SK-N-SH (cell line): ENCODE results near the gene ATP2B2. TPM values are rescaled to one million over a fixed set of nuclear protein-coding genes. Genes with fewer than 3 reads are reported as not detected.

Source experiments
- CTCF ChIA-PET: fragments of 300-600, 350-600 bp; formaldehyde crosslinking; extraction: SDS; loops from one replicate; lab custom pipeline; 2021; lab: Yijun Ruan, JAX
- POLR2A ChIA-PET: fragments of 350-600 bp; sonication (Branson Sonifier 250); formaldehyde crosslinking; extraction: SDS; loops from one replicate; lab custom pipeline; 2020; ENCODE audit warnings: antibody characterized with exemption, inconsistent platforms; lab: Yijun Ruan, JAX
- DNase-seq: peaks from one replicate; pipeline ENCODE4 v3.0.0; 2012
- H2AFZ ChIP-seq: fragments of 200-600 bp; sonication (generic); 2 replicates; pipeline ENCODE4 v1.8.1; 2016; ENCODE audit warnings: antibody characterized with exemption, mild to moderate bottlenecking, low read depth
- H3F3A ChIP-seq: fragments of 200-600 bp; sonication (generic); replicated peaks from 2 replicates; pipeline ENCODE3; 2016; ENCODE audit warnings: antibody characterized with exemption, mild to moderate bottlenecking; ENCODE audit not compliant: insufficient read depth
- H3K27ac ChIP-seq, 2 experiments: fragments of 200-500 bp in 1 of 2; fragments of 200-600 bp in 1 of 2; sonication (Bioruptor generic) in 1 of 2; sonication (generic), shearing (Covaris generic) in 1 of 2; 2 replicates each; pipeline versions ENCODE4 v1.5.1 to v1.6.1; 2014 to 2016; ENCODE audit warnings: low read depth in 2 of 2, inconsistent platforms in 1 of 2, low read length in 1 of 2, mild to moderate bottlenecking in 1 of 2, mixed read lengths in 1 of 2
- H3K27me3 ChIP-seq: fragments of 200-600 bp; sonication (generic), shearing (Covaris generic); 2 replicates; pipeline ENCODE4 v1.6.1; 2016; ENCODE audit warnings: mixed run types; ENCODE audit not compliant: insufficient read depth
- H3K36me3 ChIP-seq, 2 experiments: fragments of 200-500 bp in 1 of 2; fragments of 200-600 bp in 1 of 2; sonication (Bioruptor generic) in 1 of 2; sonication (generic) in 1 of 2; replicated peaks in 1 of 2; 2 replicates each; pipeline versions ENCODE3 to v1.5.1; 2014 to 2016; ENCODE audit warnings: low read length in 1 of 2, mild to moderate bottlenecking in 1 of 2; ENCODE audit not compliant: insufficient read depth in 2 of 2, control insufficient read depth in 1 of 2
- H3K4me1 ChIP-seq, 2 experiments: fragments of 200-500 bp in 1 of 2; fragments of 200-600 bp in 1 of 2; sonication (Bioruptor generic) in 1 of 2; sonication (generic), shearing (Covaris generic) in 1 of 2; 2 replicates each; pipeline versions ENCODE4 v1.5.1 to v1.6.1; 2014 to 2016; ENCODE audit warnings: low read depth in 1 of 2, low read length in 1 of 2, mixed run types in 1 of 2; ENCODE audit not compliant: insufficient read depth in 2 of 2, control insufficient read depth in 1 of 2
- H3K4me2 ChIP-seq: fragments of 200-600 bp; sonication (generic), shearing (Covaris generic); 2 replicates; pipeline ENCODE4 v1.6.1; 2017; ENCODE audit warnings: mixed run types
- H3K4me3 ChIP-seq, 2 experiments: fragments of 200-500 bp in 1 of 2; fragments of 200-600 bp in 1 of 2; sonication (Bioruptor generic) in 1 of 2; sonication (generic), shearing (Covaris generic) in 1 of 2; 2 replicates each; pipeline versions ENCODE4 v1.5.1 to v1.8.1; 2014 to 2016; ENCODE audit warnings: low read depth in 2 of 2, inconsistent platforms in 1 of 2, low read length in 1 of 2, mild to moderate bottlenecking in 1 of 2, mixed read lengths in 1 of 2, moderate library complexity in 1 of 2
- H3K79me2 ChIP-seq: fragments of 200-600 bp; sonication (generic); 2 replicates; pipeline ENCODE4 v1.8.1; 2017; ENCODE audit warnings: mild to moderate bottlenecking; ENCODE audit not compliant: insufficient read depth
- H3K9ac ChIP-seq: fragments of 200-600 bp; sonication (generic); 2 replicates; pipeline ENCODE4 v1.6.1; 2017; ENCODE audit warnings: mixed run types
- H3K9me2 ChIP-seq: fragments of 200-600 bp; sonication (generic); 2 replicates; pipeline ENCODE4 v1.6.1; 2017; ENCODE audit warnings: mixed run types
- H3K9me3 ChIP-seq: fragments of 200-600 bp; sonication (generic); 2 replicates; pipeline ENCODE4 v1.6.1; 2017; ENCODE audit warnings: mixed run types, mild to moderate bottlenecking, moderate library complexity
- H4K20me1 ChIP-seq: fragments of 200-600 bp; sonication (generic); 2 replicates; pipeline ENCODE4 v1.6.1; 2017; ENCODE audit warnings: mild to moderate bottlenecking, mixed run types; ENCODE audit not compliant: insufficient read depth
- CHD2 ChIP-seq: fragments of 150-350 bp; IDR thresholded peaks from 2 replicates; pipeline ENCODE4 v1.6.1; 2018; ENCODE audit warnings: low read length; ENCODE audit not compliant: partially characterized antibody
- CTCF ChIP-seq: fragments of 200-600 bp; sonication (generic); IDR thresholded peaks from 2 replicates; pipeline ENCODE4 v1.6.1; 2017; ENCODE audit warnings: antibody characterized with exemption, mild to moderate bottlenecking, moderate library complexity
- FOXJ3 ChIP-seq: sonication (generic); formaldehyde crosslinking; IDR thresholded peaks from 2 replicates; pipeline ENCODE4 v1.5.1; 2020; ENCODE audit warnings: mild to moderate bottlenecking, missing genetic modification reagents
- FOXM1 ChIP-seq: IDR thresholded peaks from 2 replicates; pipeline ENCODE4 v1.4.0; 2012; ENCODE audit warnings: low read depth, mild to moderate bottlenecking
- NFIC ChIP-seq: IDR thresholded peaks from 2 replicates; pipeline ENCODE4 v1.4.0; 2012; ENCODE audit warnings: borderline replicate concordance
- RAD21 ChIP-seq: IDR thresholded peaks from 2 replicates; pipeline ENCODE4 v1.6.1; 2012; ENCODE audit warnings: mild to moderate bottlenecking, low read length
- RFX5 ChIP-seq: IDR thresholded peaks from 2 replicates; pipeline ENCODE4 v1.6.1; 2012; ENCODE audit warnings: mild to moderate bottlenecking, improper control_type of control experiment, low read length
- SMC3 ChIP-seq: IDR thresholded peaks from 2 replicates; pipeline ENCODE4 v1.6.1; 2012; ENCODE audit warnings: low read depth, low read length, improper control_type of control experiment
- TAF1 ChIP-seq: IDR thresholded peaks from 2 replicates; pipeline ENCODE4 v1.6.1; 2012; ENCODE audit warnings: low read depth, mild to moderate bottlenecking, low read length, moderate library complexity, borderline replicate concordance
- YY1 ChIP-seq: IDR thresholded peaks from 2 replicates; pipeline ENCODE4 v1.4.0; 2012; ENCODE audit warnings: low read depth, mild to moderate bottlenecking
- WGBS: methylation state at CpG from one replicate; pipeline ENCODE4 v1.1.6; 2017; ENCODE audit warnings: low lambda C conversion rate; 5-methylcytosine and 5-hydroxymethylcytosine counted together
- polyA plus RNA-seq, 3 experiments: library from polyadenylated mRNA; depleted of rRNA; stranded (reverse); fragments of >200 nt; gene quantifications; 2 replicates each; pipeline ENCODE4 v1.2.3, GENCODE V29; 2012
- TF ChIP-seq, protein P1 (sequence below): IDR thresholded peaks from 2 replicates; pipeline ENCODE4 v1.6.1; 2012; ENCODE audit warnings: mild to moderate bottlenecking, low read depth, low read length, moderate library complexity
- TF ChIP-seq, protein P2 (sequence below): fragments of 150-350 bp; IDR thresholded peaks from 2 replicates; pipeline ENCODE4 v1.6.1; 2017; ENCODE audit warnings: antibody characterized with exemption, low read length, low read depth, borderline replicate concordance

The ATP2B2 gene
- polyA plus RNA-seq, 1 of the 3 experiments (the other 2 are of a cell fraction): 0.15 TPM

GRCh38 chr3:10393514-10393913 is 111.9 kb downstream of the ATP2B2 start:
- no peaks in the 10 kb centered on the region for H3K36me3 ChIP-seq
- TF ChIP-seq TAF1 (no peak), RAD21 (no peak), CHD2 (no peak), FOXM1 (no peak), SMC3 (no peak), YY1 (no peak), RFX5 (no peak), CTCF (no peak), NFIC (no peak), FOXJ3 (CRISPR knock-in tag) (no peak)
- TF ChIP-seq, protein P1, sequence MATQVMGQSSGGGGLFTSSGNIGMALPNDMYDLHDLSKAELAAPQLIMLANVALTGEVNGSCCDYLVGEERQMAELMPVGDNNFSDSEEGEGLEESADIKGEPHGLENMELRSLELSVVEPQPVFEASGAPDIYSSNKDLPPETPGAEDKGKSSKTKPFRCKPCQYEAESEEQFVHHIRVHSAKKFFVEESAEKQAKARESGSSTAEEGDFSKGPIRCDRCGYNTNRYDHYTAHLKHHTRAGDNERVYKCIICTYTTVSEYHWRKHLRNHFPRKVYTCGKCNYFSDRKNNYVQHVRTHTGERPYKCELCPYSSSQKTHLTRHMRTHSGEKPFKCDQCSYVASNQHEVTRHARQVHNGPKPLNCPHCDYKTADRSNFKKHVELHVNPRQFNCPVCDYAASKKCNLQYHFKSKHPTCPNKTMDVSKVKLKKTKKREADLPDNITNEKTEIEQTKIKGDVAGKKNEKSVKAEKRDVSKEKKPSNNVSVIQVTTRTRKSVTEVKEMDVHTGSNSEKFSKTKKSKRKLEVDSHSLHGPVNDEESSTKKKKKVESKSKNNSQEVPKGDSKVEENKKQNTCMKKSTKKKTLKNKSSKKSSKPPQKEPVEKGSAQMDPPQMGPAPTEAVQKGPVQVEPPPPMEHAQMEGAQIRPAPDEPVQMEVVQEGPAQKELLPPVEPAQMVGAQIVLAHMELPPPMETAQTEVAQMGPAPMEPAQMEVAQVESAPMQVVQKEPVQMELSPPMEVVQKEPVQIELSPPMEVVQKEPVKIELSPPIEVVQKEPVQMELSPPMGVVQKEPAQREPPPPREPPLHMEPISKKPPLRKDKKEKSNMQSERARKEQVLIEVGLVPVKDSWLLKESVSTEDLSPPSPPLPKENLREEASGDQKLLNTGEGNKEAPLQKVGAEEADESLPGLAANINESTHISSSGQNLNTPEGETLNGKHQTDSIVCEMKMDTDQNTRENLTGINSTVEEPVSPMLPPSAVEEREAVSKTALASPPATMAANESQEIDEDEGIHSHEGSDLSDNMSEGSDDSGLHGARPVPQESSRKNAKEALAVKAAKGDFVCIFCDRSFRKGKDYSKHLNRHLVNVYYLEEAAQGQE: no peak
- TF ChIP-seq, protein P2, sequence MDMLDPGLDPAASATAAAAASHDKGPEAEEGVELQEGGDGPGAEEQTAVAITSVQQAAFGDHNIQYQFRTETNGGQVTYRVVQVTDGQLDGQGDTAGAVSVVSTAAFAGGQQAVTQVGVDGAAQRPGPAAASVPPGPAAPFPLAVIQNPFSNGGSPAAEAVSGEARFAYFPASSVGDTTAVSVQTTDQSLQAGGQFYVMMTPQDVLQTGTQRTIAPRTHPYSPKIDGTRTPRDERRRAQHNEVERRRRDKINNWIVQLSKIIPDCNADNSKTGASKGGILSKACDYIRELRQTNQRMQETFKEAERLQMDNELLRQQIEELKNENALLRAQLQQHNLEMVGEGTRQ: no peak
- TF ChIP-seq, all 33 proteins: peak for 0
- Histone ChIP-seq H2AFZ (no peak overlapping the region), H3K4me2 (no peak overlapping the region), H3K9me3 (no peaks in the 10 kb centered on the region), H3K9ac (no peak overlapping the region), H4K20me1 (no peaks in the 10 kb centered on the region), H3K4me3 (no peak overlapping the region), H3K79me2 (no peaks in the 10 kb centered on the region), H3K9me2 (no peaks in the 10 kb centered on the region), H3F3A (no peaks in the 10 kb centered on the region), H3K27ac (no peak overlapping the region), H3K4me1 (peaks cover 0 to 3% of the 10 kb centered on the region in 2 experiments; a peak in 1 of 4 replicates), H3K27me3 (no peaks in the 10 kb centered on the region; the same call in 1 of the 2 replicates)
- CTCF ChIA-PET: interaction anchor here (0.9 to 1.9 kb wide), 3 partner anchors 9 to 49 kb away, joined by 3 to 4 read pairs (median 3); no protein-coding TSS in a partner anchor
- 17% methylated on average over 2 of the region's 2 CpGs for WGBS
- POLR2A ChIA-PET: no interaction called here
- no peak for DNase-seq
